ENCODE results near the gene PPP1R8. TPM values are rescaled to one million over a fixed set of nuclear protein-coding genes. Genes with fewer than 3 reads are reported as not detected.
"Not testable (repeated sequence)": the region's sequence is repeated elsewhere in the genome, so short reads cannot be mapped to it uniquely, and the experiment has no call there.

PPP1R8 gene
- total RNA-seq, 1 experiment from 2014 or later: 35.6 TPM

DNA sequence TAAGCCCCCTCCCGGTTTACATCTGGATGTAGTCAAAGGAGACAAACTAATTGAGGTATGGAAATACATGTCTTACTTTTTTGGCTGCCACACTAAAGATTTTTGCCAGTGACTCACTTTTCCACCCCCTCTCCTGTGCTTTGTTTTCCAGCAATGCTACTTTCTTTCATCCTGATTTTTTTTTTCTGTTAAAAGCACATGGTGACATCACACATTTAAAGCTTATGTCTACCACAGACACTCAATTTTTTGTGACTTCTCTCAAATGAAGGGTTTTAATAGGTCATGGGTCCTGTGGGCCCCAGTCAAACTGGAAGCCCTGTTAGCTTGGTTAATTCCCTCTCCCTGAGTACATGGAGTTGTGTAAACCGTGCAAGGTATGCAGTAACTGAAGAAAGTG, 2.2 kb downstream of the PPP1R8 start:
- DNase-seq (ENCODE audit: low spot score): peak; percentile 14

DNA sequence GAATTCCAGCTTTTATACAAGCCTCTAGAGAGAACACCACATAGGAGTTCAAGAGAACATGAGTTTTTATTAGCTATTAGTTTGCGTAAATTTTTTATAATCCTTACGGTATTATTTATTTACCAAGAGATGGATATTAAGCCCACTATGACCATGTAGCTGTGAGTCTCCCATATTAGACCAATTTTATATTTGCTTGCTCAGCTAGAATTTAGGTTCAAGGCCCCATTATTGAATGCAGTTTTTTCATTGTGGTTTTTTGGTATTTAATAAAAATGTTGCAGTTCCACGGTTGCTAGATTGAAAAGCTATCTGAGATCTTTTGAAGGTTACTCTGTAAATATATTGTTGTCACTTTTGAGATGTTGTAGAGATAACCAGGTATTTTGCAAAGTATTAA, 2.9 kb downstream of the PPP1R8 start:
- no peak for DNase-seq (ENCODE audit: low spot score)

DNA sequence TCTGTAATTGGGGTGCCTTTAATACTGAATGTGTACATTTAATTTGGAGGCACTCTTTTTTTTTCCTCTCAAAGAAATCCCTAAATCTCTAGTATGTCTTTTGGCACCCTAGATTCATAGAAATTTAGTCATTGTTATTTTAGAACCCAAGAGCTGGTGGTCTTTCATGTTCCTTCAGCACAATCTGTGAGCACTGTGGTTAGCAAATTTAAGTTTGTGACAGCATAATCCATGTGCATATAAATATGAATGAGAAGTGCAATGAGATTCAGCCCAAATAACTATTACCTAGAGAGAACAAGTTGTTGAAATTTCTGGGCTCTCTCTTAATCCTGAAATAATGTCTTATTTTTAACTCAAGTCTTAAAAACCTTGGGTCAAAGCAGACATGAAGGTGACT, 4.5 kb downstream of the PPP1R8 start:
- no peak for DNase-seq (ENCODE audit: low spot score)

DNA sequence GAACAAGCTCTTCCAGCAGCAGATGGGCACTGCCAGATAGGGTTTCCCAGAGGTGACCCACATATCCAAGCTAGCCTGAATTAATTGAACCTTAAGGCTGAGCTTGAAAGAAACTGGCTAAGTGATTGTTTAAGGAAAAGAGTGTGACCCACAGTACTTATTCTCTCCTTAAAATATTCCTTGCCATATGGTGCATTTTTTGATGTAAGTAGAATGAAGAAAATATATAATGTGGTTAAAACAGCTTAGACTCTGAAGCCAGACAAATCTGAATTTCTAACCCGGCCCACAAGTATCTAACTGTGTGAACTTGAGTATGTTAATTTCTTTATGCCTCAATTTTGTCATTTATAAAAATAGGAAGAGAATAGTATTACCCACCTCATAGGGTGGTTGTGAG, 4.9 kb downstream of the PPP1R8 start:
- no peak for DNase-seq (ENCODE audit: low spot score)

DNA sequence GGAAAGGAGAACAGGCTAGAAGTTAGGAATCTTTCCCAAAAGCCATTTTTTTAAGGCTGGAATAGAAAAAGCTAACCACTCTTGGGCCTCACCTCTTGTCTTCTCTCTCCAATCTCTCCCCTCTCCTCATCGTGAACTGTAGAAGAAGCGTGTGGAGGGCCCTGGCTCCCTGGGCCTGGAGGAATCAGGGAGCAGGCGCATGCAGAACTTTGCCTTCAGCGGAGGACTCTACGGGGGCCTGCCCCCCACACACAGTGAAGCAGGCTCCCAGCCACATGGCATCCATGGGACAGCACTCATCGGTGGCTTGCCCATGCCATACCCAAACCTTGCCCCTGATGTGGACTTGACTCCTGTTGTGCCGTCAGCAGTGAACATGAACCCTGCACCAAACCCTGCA, 19.4 kb downstream of the PPP1R8 start:
- DNase-seq (ENCODE audit: low spot score): no peak

DNA sequence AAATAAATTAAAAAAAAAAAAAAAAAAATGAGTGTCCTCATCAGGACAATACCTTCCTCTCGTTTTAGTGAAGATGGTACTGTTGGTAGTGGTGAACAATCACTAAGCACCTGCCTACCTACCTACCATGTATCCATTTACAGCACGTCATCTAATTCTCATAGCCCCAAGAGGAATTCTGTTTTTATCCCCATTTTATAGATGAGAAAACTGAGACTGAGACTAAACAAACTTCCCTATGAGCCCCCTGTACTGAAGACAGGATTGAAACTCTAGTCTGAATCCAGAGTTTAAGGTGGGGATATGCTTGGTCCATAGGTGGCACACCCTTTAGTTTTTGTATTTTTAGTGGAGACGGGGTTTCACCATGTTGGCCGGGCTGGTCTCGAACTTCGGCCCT, 24.5 kb downstream of the PPP1R8 start:
- DNase-seq (ENCODE audit: low spot score): no peak

DNA sequence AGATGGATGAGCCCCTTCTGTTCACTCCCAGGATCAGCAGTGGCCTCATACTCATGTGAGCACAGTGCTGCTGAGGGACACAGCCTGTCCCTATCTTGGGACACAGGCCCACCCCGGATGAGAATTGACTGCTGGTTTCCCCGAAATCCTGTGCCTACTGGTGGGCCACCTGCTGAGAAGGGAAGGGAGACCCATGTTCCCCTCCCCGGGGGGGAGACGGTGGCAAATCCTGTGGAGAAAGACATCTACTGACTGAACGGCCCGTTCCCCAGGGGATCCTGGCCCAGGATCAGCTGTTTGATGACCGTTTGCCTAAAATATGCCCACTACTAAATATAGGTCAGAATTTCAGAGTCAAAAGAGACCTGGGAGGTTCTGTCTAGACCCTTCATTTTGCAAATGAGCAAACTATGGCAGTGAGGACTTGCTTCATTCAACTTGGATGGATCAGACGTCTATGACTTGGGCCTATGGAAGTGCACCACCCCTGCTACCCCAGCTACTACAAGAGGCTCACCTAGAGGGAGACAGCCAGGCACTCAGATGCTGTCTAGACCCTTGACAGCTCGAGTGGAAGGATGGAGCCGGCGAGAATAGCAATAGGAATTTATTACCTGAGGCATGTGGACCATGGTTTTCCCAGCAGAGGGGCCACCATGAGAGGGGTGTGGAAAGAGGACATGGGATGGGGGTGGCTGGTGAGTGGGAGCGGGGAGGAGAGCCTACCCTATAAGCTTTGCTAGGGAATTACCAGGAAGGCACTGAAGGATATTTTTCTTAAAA, 26.2 kb downstream of the PPP1R8 start:
- DNase-seq (ENCODE audit: low spot score): no peak

DNA sequence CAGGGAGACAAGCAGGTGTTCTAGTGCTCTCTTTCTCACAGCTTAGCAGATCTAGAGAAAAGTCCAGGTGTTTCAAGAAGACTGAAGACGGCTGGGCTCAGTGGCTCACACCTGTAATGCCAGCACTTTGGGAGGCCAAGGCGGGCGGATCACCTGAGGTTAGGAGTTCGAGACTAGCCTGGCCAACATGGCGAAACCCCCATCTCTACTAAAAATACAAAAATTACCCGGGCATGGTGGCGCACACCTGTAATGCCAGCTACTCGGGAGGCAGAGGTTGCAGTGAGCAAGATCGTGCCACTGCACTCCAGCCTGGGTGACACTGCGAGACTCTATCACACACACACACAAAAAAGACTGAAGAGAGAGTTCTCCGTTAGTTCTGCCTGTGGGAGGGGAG, 27.0 kb downstream of the PPP1R8 start:
- not testable (repeated sequence) for DNase-seq (ENCODE audit: low spot score)

DNA sequence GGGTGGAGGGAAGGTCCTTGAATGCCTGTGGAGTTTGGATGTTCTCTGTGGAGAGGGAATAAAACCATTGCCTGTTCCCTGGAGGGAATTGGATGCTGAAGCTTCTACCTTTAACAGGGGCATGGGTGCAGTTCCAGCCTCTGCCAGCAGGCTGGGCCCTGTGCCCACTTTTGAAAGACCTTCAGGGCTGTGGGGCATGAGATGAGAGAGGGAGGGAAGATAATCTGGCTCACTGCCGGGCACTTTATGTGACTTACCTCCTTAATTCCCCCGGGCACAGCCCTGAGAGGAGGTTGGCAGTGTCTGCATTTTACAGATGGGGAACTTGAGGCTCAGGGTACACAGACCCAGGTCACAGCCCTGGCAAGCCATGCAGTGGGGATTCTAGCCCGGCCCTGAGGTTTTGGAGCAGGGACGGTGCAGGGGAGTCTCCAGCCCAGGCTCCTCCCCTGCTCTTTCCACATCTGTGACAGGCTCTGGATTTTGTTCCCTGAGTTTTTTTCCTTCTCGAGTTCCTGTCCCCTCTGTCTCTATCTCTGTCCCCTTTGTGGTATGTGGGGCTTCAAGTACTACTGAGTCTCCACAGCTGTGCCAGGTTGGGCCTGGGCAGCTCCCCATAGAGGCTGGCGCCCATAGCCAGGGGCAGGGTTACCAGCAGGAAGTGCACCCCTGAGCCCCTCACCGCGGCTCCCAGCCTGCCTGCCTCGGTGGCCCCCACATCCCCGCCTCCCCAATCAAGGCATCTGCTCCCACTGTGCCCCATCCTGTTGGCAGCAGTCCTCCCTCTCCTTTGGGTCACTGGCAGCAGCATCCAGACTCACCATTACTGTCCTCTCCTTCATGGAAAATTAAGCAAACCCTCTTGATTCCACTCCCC, 27.7 kb downstream of the PPP1R8 start:
- DNase-seq (ENCODE audit: low spot score): peak; percentile 59

DNA sequence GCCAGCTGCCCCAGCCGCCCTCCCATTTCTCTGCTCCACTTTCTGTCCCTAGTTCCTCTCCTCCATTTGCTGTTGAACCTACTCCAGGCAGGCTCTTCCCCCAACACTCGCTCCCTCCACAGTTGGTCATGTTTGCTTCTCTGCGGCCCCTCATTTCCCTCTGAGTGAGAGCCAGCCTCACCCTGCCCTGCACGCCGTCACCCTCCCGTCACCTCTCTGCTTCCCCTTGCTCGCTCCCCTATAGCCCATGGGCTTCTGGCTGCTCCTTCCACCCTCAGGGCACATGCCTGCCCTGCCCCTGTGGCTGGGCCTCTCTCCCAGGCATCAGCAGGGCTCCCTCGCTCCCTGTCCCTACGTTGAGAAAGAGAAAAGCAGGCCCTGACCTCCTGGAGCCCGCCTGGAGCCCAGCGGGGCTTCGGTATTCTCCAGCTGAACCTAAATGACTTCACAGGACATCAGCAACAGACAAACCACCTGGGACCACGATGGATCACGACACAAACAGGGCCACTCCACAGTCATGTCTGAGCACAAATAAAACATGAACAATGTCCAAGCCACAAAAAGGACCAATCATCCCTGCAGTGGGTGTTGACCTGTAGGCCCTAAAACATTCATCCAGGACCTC, 28.5 kb downstream of the PPP1R8 start:
- DNase-seq (ENCODE audit: low spot score): no peak

DNA sequence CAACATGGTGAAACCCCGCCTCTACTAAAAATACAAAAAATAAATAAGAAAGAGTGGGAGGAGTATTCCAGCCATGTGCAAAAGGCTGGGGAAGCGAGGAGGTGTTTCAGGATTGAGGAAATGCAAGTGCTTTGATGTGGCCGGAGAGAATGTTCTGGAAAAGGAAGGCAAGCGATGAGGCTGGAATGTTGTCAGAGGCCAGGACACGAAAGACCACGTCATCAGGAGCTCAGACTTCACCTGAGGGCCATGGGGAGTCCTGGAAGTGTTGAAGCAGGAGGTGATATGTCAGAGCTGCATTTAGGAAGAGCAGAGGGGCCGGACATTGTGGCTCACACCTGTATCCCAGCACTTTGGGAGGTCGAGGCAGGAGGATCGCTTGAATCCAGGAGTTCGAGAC, 30.9 kb downstream of the PPP1R8 start:
- no peak for DNase-seq (ENCODE audit: low spot score)

DNA sequence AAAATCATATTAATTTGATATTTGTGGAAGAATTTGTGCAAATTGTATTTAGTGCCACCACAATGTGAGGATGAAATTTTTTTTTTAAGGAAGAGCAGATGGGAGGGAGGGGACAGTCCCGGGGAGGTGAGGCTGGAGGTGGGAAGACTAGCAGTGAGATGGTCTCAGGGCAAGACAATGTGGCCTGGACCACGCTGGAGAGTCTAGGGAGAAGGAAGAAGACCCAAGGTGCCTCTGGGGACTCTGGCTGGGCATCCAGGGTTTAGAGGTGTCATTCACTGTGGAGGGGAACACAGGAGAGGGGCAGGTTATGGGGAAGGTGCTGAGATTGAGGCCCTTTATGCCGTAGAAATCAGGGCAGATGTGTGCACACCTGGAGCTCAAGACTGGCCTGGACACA, 31.4 kb downstream of the PPP1R8 start:
- no peak for DNase-seq (ENCODE audit: low spot score)

DNA sequence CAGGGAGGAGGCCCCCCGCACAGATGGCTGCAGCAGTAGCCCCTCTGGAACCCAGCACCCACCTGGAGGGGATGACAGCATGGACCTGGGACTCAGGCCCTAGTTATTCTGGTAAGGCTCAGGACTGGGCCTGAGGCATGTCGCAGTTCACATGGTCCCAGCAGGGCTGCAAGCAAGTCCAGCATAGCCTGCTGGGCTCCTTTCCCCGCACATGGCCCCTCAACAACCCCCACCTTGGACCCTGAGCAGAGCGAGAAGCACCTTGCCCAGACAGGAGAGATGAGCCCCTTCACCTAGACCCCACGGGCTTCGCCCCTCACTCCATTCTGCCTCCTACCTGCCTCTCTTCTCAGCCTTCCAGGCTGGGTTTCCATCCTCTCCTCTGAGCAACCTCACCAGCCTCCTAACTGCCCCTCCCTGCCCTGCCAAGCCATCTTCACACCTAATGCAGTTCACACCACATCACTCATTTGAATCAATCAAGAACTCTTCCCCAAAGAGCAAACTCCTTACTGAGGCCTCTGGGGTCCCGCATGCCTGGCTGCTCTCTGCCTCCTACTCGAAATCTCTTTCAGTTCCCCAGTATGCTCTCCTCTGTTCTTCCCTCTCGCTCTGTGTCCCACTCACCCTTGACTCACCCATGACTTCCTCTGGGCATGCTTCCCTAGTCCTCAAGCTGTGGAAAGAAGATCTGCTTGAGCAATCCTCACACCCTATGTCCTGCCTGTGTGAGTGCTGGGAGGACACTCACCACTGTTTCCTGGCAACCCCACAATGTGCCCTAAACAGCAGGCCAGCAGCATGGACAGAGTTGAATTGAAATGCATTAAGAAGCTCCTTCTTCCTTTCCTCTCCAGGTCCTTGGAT, 32.3 kb downstream of the PPP1R8 start:
- DNase-seq (ENCODE audit: low spot score): peak; percentile 64

DNA sequence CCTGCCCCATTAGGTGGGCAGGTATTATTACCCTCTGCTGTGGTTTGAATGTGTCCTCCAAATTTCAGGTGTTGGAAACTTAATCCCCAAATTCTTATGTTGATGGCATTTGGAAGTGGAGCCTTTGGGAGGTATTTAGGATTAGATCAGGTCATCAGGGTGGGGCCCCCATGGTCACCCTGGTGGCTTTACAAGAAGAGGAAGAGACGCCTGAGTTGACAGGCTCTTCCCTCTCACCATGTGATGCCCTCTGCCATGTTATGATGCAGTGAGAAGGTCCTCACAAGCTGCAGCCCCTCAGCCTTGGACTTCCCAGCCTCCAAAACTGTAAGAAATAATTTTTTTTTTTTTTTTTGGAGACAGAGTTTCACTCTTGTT, 32.9 kb downstream of the PPP1R8 start:
- no peak for DNase-seq (ENCODE audit: low spot score)

DNA sequence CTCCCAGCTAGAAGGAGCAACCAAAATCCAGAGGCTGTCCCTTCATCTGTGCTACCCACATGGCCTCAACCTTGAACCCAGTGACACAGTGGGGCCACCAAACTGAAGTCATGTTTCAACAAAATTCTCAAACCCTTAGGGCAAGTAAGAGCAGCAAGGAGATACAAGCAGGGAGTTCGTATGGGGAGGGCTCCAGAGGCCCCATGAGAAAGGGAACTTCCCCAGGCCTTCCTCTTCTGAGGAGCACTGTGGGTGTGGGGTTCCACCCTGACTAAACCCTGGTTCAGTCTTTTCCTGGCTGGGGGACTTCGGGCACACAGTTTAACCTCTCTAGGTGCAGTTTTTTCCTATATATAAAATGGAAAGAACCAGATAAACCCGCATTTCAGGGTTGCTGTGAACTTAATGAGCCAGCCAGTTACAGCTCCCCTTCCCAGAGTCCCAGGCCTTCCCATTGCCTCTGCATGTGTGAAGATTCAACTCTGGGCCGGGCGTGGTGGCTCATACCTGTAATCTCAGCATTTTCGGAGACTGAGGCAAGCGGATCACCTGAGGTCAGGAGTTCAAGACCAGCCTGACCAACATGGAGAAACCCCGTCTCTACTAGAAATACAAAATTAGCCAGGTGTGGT, 33.8 kb downstream of the PPP1R8 start:
- DNase-seq (ENCODE audit: low spot score): no peak

DNA sequence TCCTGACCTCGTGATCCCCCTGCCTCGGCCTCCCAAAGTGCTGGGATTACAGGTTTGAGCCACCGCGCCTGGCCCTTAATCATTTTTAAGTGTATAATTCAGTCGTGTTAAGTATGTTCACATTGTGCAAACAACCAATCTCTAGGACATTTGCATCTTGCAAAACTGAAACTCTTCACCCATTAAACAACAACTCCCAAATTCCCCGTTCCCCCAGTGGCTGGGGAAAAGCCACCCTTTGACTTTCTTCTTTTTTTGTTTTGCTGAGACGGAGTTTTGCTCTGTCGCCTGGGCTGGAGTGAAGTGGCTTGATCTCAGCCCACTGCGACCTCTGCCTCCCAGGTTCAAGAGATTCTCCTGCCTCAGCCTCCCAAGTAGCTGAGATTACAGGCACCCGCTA, 35.2 kb downstream of the PPP1R8 start:
- no peak for DNase-seq (ENCODE audit: low spot score)

DNA sequence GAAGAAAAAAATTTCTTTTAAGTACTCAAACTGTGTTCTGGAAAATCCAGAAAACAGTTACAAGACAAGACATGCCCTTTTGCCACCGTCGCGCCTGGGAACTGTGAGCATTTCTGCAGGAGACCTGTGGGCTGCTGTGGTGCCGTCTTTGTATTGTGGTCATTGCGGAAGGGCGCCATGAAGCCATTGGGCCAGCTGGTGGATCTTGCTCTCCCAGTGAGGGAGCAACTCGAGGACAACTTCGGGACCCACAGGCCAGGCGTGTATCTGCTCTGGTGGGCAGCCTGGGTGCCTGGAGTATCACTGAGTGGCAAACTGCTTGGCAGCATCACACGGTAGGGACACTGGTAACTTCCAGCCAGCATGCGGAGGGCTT, 38.0 kb downstream of the PPP1R8 start:
- DNase-seq (ENCODE audit: low spot score): no peak

DNA sequence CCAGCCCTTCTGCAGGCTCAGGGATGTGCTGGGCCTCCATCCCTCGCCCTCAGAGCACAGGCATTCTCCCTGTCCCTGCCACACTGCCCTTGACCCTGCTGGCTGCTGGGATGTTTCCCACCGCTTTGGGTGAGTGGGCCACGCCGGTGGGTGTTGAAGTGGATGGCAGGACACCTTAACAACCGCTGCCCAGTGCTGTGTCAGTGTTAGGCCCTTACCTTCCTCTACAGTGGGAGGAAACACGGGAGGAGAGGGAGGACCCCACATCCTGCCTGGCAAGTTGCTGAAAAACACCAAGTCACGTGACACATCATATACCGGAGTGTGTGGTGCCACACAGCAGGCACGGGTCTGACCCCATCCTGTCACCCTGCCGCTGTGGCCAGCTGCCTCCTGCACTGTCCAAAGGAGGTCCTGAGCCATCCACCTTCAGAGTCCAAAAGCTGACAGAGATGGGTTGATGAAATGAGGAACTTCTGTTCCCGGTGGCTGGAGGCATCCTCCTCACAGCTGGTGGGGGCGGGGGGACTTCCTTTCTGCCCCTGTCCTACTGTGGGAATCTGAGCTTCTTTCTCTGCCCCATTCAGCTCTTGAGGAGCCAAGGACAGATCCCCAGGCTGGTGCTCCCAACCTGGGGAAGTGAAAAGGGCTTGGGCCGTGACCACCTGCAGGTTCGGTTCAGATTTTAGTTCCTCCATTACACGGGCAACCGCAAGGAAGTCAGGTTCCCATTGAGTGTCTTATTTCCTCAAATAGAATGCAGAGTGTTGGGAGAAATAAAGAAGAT, 38.5 kb downstream of the PPP1R8 start:
- no peak for DNase-seq (ENCODE audit: low spot score)

DNA sequence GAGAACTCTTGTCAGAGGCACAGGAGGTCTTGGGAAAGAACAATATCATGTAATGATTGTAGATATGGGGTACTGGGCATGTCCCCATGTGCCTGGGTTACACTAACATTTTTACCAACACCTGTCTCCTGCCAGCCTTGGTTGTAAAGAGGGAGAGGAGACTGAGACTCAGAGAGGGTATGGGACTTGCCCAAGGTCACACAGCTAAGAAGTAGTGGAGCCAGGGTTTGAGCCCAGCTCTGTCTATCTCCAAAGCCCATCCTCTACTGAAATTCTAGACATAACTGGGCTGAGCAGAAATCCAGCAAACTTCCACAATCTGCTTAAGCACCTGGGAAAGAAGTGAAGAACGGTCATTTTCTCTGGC, 39.1 kb downstream of the PPP1R8 start:
- DNase-seq (ENCODE audit: low spot score): no peak

DNA sequence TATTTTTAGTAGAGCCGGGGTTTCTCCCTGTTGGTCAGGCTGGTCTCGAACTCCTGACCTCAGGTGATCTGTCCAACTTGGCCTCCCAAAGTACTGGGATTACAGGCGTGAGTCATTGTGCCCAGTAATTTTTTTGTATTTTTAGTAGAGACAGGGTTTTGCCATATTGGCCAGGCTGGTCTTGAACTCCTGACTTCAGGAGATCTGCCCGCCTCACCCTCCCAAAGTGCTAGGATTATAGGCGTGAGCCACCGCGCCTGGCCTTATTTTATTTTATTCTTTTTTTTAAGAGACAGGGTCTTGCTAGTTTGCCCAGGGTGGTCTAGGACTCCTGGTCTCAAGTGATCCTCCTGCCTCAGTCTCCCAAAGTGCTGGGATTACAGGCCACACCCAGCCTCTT, 40.5 kb downstream of the PPP1R8 start:
- not testable (repeated sequence) for DNase-seq (ENCODE audit: low spot score)
